Neural cell (in vitro differentiated cells): ENCODE measurements around the gene RALGPS2.

Experiments used
- EP300 ChIP-seq: fragments of 450-650 bp; conservative IDR thresholded peaks from 2 replicates; pipeline ENCODE4 v1.6.1; 2014; ENCODE audit warnings: antibody characterized with exemption, mild to moderate bottlenecking, moderate library complexity; ENCODE audit not compliant: poor library complexity, severe bottlenecking
- EZH2 ChIP-seq: fragments of 200-600, 300-800 bp; shearing (Covaris generic), sonication (generic); IDR thresholded peaks from 2 replicates; pipeline ENCODE4 v1.6.1; 2014; ENCODE audit warnings: antibody characterized with exemption, low read length, borderline replicate concordance, mild to moderate bottlenecking; ENCODE audit not compliant: insufficient read depth, poor library complexity, severe bottlenecking
- MXI1 ChIP-seq: fragments of 450-650 bp; conservative IDR thresholded peaks from 2 replicates; pipeline ENCODE4 v1.6.1; 2014; ENCODE audit warnings: antibody characterized with exemption, mild to moderate bottlenecking; ENCODE audit not compliant: poor library complexity, severe bottlenecking
- POLR2AphosphoS5 ChIP-seq: IDR thresholded peaks from 2 replicates; pipeline ENCODE4 v1.6.1; 2012
- RAD21 ChIP-seq: fragments of 450-650 bp; conservative IDR thresholded peaks from 2 replicates; pipeline ENCODE4 v1.6.1; 2014; ENCODE audit warnings: antibody characterized with exemption, mild to moderate bottlenecking, moderate library complexity
- SMC3 ChIP-seq: fragments of 450-650 bp; conservative IDR thresholded peaks from 2 replicates; pipeline ENCODE4 v1.6.1; 2014; ENCODE audit warnings: antibody characterized with exemption, mild to moderate bottlenecking, moderate library complexity; ENCODE audit not compliant: poor library complexity
- TAF1 ChIP-seq: IDR thresholded peaks from 2 replicates; pipeline ENCODE4 v1.6.1; 2012; ENCODE audit warnings: low read depth
- TF ChIP-seq, protein P1 (sequence below): fragments of 450-650 bp; IDR thresholded peaks from 2 replicates; pipeline ENCODE4 v1.5.1; 2014; ENCODE audit warnings: antibody characterized with exemption, mild to moderate bottlenecking, moderate library complexity; ENCODE audit not compliant: poor library complexity, severe bottlenecking
- TF ChIP-seq, protein P2 (sequence below): IDR thresholded peaks from 2 replicates; pipeline ENCODE4 v1.6.1; 2012; ENCODE audit warnings: borderline replicate concordance

DNA sequence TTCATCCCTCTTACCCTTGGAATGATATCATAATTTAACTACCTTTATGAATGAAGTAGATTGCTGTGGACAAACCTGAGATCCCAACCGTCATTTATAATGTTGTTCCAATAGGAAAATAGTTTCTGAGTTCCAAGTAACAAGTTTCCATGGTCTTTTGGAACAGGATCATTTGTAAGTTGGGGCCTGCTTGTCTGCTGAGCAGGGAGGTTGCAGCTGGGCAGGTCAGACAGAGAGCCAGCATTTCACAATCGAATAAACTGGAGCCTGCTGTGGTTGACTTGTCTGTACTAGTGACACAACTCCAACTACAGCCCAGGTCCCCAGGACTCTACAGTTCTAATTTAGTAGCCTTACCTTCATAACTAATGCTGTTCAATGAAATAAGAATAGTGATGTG, 18.6 kb upstream of the RALGPS2 start:
- TF ChIP-seq, protein P1, sequence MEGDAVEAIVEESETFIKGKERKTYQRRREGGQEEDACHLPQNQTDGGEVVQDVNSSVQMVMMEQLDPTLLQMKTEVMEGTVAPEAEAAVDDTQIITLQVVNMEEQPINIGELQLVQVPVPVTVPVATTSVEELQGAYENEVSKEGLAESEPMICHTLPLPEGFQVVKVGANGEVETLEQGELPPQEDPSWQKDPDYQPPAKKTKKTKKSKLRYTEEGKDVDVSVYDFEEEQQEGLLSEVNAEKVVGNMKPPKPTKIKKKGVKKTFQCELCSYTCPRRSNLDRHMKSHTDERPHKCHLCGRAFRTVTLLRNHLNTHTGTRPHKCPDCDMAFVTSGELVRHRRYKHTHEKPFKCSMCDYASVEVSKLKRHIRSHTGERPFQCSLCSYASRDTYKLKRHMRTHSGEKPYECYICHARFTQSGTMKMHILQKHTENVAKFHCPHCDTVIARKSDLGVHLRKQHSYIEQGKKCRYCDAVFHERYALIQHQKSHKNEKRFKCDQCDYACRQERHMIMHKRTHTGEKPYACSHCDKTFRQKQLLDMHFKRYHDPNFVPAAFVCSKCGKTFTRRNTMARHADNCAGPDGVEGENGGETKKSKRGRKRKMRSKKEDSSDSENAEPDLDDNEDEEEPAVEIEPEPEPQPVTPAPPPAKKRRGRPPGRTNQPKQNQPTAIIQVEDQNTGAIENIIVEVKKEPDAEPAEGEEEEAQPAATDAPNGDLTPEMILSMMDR: no peak
- TF ChIP-seq EZH2: no peak
- no peak for TF ChIP-seq TAF1
- no peak for TF ChIP-seq SMC3
- TF ChIP-seq RAD21: no peak
- no peak for TF ChIP-seq EP300
- TF ChIP-seq, protein P2, sequence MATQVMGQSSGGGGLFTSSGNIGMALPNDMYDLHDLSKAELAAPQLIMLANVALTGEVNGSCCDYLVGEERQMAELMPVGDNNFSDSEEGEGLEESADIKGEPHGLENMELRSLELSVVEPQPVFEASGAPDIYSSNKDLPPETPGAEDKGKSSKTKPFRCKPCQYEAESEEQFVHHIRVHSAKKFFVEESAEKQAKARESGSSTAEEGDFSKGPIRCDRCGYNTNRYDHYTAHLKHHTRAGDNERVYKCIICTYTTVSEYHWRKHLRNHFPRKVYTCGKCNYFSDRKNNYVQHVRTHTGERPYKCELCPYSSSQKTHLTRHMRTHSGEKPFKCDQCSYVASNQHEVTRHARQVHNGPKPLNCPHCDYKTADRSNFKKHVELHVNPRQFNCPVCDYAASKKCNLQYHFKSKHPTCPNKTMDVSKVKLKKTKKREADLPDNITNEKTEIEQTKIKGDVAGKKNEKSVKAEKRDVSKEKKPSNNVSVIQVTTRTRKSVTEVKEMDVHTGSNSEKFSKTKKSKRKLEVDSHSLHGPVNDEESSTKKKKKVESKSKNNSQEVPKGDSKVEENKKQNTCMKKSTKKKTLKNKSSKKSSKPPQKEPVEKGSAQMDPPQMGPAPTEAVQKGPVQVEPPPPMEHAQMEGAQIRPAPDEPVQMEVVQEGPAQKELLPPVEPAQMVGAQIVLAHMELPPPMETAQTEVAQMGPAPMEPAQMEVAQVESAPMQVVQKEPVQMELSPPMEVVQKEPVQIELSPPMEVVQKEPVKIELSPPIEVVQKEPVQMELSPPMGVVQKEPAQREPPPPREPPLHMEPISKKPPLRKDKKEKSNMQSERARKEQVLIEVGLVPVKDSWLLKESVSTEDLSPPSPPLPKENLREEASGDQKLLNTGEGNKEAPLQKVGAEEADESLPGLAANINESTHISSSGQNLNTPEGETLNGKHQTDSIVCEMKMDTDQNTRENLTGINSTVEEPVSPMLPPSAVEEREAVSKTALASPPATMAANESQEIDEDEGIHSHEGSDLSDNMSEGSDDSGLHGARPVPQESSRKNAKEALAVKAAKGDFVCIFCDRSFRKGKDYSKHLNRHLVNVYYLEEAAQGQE: no peak
- no peak for TF ChIP-seq POLR2AphosphoS5
- TF ChIP-seq MXI1: no peak
